GM12891 (cell line): ENCODE measurements around the gene ZNF667.

ENCODE experiments used
- DNase-seq: peaks from one replicate; pipeline ENCODE4 v3.0.0; 2011; ENCODE audit warnings: low spot score; ENCODE audit not compliant: insufficient read length
- FAIRE-seq: peaks from 2 replicates; lab custom pipeline; 2011; peaks lifted over from hg19 to GRCh38; lab: Jason Lieb, UNC
- PAX5 ChIP-seq: IDR thresholded peaks from 2 replicates; pipeline ENCODE4 v1.6.1; 2011; ENCODE audit warnings: low read length, moderate library complexity, mild to moderate bottlenecking; ENCODE audit not compliant: insufficient read depth, severe bottlenecking
- POLR2A ChIP-seq: IDR thresholded peaks from 2 replicates; pipeline ENCODE4 v1.6.1; 2011; ENCODE audit warnings: low read depth, low read length, control low read depth
- POLR2AphosphoS5 ChIP-seq: IDR thresholded peaks from 2 replicates; pipeline ENCODE4 v1.6.1; 2011; ENCODE audit warnings: low read depth, low read length, control low read depth
- POU2F2 ChIP-seq: IDR thresholded peaks from 2 replicates; pipeline ENCODE4 v1.6.1; 2011; ENCODE audit warnings: low read depth, mild to moderate bottlenecking, control low read depth, low read length, moderate library complexity
- SPI1 ChIP-seq: IDR thresholded peaks from 2 replicates; pipeline ENCODE4 v1.6.1; 2011; ENCODE audit warnings: low read depth, low read length, control low read depth
- TAF1 ChIP-seq: IDR thresholded peaks from 2 replicates; pipeline ENCODE4 v1.6.1; 2011; ENCODE audit warnings: low read depth, low read length, control low read depth

The ZNF667 gene

GRCh38 chr19:56474308-56474707 lies 2.8 kb downstream of the ZNF667 start:
- FAIRE-seq, result no peak
- DNase-seq, result no peak
- TF ChIP-seq SPI1, result no peak
- TF ChIP-seq POU2F2, result no peak
- no peak for TF ChIP-seq PAX5
- TF ChIP-seq TAF1, result no peak
- no peak for TF ChIP-seq POLR2AphosphoS5
- TF ChIP-seq POLR2A, result no peak

DNA sequence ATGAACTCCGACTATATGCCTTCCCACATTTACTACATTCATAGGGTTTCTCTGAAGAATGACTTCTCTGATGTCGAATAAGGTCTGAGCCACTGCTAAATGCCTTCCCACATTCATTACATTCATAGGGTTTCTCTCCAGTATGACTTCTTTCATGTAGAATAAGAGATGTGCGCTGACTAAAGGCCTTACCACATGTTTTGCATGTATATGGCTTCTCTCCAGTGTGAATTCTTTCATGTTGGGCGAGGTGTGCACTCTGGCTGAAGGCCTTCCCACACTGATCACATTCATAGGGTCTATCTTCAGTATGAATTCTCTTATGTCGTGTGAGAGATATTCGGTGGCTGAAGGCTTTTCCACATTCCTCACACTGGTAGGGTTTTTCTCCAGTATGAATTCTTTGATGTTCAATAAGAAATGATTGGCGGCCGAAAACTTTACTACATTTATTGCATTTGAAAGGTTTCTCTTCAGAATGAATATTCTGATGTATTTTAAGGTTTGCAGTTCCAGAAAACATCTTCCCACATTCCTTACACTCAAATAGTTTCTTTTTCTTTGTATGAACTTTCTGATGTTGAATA lies 35.8 kb downstream of the ZNF667 start:
- FAIRE-seq, result no peak
- TF ChIP-seq POU2F2 (no peak), PAX5 (no peak), POLR2A (no peak), SPI1 (no peak), POLR2AphosphoS5 (no peak), TAF1 (no peak)
- no peak for DNase-seq

GRCh38 chr19:56423985-56424353 lies 53.2 kb downstream of the ZNF667 start:
- no peak for FAIRE-seq
- no peak for DNase-seq
- TF ChIP-seq POU2F2, result no peak
- TF ChIP-seq POLR2A, result no peak
- no peak for TF ChIP-seq SPI1
- TF ChIP-seq PAX5, result no peak
- TF ChIP-seq TAF1, result no peak
- TF ChIP-seq POLR2AphosphoS5, result no peak

GRCh38 chr19:56423276-56423984 lies 53.7 kb downstream of the ZNF667 start:
- FAIRE-seq, result no peak
- DNase-seq, result no peak
- TF ChIP-seq POLR2A, result no peak

- TF ChIP-seq POU2F2 (no peak), SPI1 (no peak)
- no peak for FAIRE-seq
- DNase-seq, result no peak
These were observed 72.1 kb downstream of the ZNF667 start for GRCh38 chr19:56405062-56405461.

DNA sequence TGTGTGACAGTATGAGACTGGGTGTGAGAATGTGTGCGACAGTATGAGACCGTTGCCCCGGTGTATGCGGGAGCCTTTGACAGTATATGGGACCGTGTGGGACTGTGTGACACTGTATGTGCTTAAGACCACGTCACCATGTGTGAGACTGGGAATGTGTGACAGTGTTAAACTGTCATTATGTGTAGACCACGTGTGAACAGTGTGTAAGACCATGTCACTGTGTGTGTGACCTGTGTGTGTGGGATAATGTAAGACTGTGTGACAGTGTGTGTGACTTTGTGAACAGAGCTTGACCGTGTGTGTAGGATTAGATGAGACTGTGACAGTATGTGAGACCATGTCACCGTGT lies 72.5 kb downstream of the ZNF667 start:
- TF ChIP-seq POLR2AphosphoS5, result no peak
- TF ChIP-seq POLR2A, result no peak
- no peak for TF ChIP-seq TAF1
- TF ChIP-seq POU2F2, result no peak
- TF ChIP-seq SPI1, result no peak
- no peak for TF ChIP-seq PAX5
- no peak for FAIRE-seq
- DNase-seq, result no peak

GRCh38 chr19:56403764-56404704 lies 73.1 kb downstream of the ZNF667 start, which contains the start of gene ZNF583:
Gene ZNF583 (plus strand): TSS chr19:56404332. CDS start chr19:56407115, 2,783 bp downstream.
- DNase-seq (peak; percentile 88), FAIRE-seq (peak; percentile 94)
- TF ChIP-seq PAX5 (no peak), POLR2A (peak; percentile 16; the same call in 1 of the 2 replicates), TAF1 (no peak), POU2F2 (peak; percentile 12; the same call in 1 of the 2 replicates)

GRCh38 chr19:56403261-56403660 lies 73.9 kb downstream of the ZNF667 start:
- peak; percentile 27; the same call in 1 of the 2 replicates for TF ChIP-seq SPI1
- TF ChIP-seq POU2F2, result no peak
- no peak for FAIRE-seq
- no peak for DNase-seq

GRCh38 chr19:56400485-56400884 lies 76.7 kb downstream of the ZNF667 start:
- TF ChIP-seq SPI1 (no peak), PAX5 (no peak), POLR2A (no peak), POU2F2 (no peak), TAF1 (no peak), POLR2AphosphoS5 (no peak)
- DNase-seq (no peak), FAIRE-seq (no peak)

DNA sequence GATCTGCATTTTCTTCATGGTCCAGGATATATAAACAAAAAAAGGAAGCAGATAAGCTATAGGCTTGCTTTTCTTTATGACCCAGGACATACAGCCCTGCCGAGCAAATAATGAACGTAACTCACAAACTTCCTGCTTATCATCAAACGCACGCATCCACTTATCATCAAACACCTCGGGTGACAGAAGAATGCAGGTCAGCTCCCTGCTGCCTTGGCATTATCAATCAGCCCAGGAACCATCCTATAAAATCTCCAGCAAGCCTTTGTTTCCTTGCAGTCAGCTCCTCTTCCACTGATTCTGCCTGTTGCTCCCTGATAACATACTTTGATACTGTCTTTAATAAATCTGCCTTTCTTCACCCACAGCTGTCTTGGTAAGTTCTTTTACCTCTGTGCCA lies 78.3 kb downstream of the ZNF667 start:
- TF ChIP-seq PAX5, result no peak
- TF ChIP-seq POLR2A, result no peak
- no peak for TF ChIP-seq SPI1
- no peak for TF ChIP-seq POLR2AphosphoS5
- TF ChIP-seq POU2F2, result no peak
- TF ChIP-seq TAF1, result no peak
- DNase-seq (no peak), FAIRE-seq (no peak)
